Measurements from ENCODE around the gene IMPA2.
A peak's percentile ranks its signal among the peaks of the same experiment; 100 is the strongest.
"Not testable (repeated sequence)": the region's sequence is repeated elsewhere in the genome, so short reads cannot be mapped to it uniquely, and the experiment has no call there.

Gene IMPA2

GRCh38 chr18:11963991-11964484 is 17.3 kb upstream of the IMPA2 start:
- DNase-seq: no peak

- DNase-seq: no peak
Observed at GRCh38 chr18:11969904-11970835, 11.1 kb upstream of the IMPA2 start.

DNA sequence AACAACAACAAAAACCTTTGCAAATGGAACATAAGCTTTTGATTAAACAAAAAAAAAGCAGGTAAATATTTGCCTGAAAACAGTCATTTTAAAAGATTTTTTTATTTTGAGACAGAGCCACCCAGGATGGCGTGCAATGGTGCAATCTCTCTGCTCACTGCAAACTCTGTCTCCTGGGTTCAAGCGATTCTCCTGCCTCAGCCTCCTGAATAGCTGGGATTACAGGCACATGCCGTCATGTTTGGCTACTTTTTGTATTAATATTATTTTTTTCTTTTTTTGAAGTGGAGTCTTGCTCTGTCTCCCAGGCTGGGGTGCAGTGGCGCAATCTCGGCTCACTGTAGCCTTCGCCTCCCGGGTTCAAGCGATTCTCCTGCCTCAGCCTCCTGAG is 10.5 kb upstream of the IMPA2 start:
- not testable (repeated sequence) for DNase-seq

- no peak for DNase-seq
Observed at GRCh38 chr18:11972371-11973174, 8.7 kb upstream of the IMPA2 start.

- no peak for DNase-seq
Observed at GRCh38 chr18:11974741-11975325, 6.5 kb upstream of the IMPA2 start.

GRCh38 chr18:11975723-11976122 is 5.6 kb upstream of the IMPA2 start:
- DNase-seq: no peak

- no peak for DNase-seq
Observed at GRCh38 chr18:11976315-11977152, 4.8 kb upstream of the IMPA2 start.

DNA sequence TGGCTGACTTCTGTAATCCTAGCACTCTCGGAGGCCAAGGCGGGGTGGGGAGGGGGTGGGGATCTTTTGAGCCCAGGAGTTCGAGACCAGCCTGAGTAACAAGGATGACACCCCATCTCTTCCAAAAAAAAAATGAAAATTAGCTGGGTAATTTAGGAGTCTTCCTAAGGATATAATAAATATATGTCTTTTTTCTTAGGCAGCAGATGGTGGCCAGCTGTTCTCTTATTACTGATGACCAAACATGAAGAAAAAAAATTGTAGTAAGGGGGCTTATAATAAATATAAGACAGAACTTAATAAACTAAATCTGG is 4.2 kb upstream of the IMPA2 start:
- DNase-seq: no peak

DNA sequence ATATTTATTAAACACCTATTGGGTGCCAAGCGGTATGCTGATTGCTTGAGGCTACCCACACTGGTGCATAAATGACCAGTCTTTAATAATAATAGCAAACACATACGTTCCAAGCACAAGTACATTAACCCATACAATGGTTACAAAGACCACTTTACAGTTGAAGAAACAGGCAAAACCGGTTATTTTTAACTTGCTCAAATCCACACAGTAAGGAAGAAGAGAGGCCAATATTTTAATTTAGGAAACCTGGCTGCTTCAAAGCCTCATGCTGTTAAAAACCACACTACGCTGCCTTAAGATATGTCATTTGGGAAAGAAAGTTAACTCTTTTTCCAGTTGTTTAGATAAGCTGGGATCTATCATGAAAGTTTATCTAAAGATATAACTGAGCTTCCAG is 2.4 kb upstream of the IMPA2 start:
- DNase-seq: no peak

DNA sequence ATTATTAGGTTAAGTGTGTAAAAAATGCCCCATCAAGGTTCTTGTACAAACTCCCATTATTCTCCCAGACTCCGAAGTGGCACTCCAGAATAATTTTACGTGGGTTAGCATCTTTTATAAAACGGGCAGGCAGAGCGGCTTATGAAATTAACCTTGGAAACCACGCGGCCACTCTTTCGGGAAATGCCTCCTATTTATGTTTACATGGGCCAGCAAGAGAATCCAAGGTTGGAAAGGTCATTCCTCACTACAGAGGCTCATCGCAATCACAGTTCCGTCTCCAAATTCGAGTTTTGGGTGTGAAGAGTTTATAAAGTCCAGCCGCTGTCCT is 1.2 kb upstream of the IMPA2 start:
- no peak for DNase-seq

DNA sequence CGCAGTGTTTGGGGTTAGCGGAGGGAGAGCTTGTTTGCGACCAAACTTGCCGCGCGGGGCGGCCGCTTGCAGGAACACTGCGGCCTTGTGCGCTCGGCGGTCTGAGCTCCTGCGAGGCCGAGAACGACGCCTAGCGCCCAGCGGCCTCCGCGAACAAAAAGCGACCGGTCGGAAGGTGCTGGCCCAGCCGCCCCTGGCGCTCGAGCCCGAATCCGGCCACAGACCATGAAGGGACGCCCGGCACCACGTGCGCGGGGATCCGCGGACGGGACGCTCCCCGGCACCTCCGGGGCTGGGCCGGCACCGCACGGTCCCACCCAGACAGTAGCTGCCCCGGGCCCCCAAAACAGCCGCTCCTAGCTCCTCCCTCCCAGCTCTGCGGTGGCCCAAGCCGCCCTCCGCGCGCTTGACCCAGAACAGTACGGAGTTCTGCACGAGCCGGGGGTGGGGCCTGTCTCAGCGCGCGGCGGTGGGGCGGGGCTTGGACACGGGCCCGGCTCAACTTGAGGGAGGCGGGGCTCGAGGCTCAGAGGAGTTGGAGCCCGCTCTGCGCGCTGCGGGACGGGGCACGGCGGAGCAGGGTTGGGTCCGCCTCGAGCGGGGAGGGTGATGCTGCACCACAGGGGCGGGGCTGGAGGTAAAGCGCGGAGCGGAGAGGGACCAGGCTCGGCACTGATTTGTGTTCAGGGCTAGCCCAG is 664 bp upstream of the IMPA2 start:
- peak; percentile 95 for DNase-seq

DNA sequence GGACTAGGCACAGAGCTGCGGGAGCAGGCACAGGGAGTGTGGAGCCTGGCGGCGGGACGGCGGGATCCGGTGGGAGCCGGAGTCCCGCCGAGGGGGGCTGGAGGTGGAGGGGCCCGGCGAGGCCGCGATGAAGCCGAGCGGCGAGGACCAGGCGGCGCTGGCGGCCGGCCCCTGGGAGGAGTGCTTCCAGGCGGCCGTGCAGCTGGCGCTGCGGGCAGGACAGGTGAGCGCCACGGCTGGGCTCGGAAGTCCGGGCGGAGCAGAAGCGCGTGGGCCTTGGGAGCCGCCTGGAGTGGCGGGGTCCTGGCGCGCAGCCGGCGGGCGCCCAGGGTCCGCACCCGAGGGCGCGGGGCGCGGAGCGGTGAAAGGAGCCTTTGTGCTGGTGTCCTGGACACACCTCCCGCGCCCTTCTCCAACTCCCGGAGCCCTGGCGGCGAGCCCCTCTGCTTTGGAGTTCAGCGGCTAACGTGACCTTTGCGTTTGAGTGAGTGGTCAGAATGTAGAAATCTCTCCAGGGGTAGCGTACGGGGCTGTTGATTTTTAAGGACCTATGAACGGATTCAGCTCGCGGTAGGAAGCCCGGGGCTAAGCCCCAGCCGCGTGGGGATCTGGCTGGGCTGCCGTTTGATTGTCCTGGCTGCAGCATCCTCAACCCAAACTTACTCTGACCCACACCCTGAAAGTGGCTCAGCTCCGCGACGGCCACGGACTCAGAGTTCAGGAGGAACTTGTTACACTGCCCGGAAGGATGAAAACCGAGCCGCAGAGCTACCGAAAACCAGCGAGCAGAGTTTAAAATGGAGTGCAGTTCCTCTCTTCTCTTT is 448 bp downstream of the IMPA2 start:
- DNase-seq: no peak

- DNase-seq: no peak
Observed at GRCh38 chr18:11982981-11983380, 1.7 kb downstream of the IMPA2 start.

- DNase-seq: no peak
Observed at GRCh38 chr18:11983592-11983991, 2.3 kb downstream of the IMPA2 start.

DNA sequence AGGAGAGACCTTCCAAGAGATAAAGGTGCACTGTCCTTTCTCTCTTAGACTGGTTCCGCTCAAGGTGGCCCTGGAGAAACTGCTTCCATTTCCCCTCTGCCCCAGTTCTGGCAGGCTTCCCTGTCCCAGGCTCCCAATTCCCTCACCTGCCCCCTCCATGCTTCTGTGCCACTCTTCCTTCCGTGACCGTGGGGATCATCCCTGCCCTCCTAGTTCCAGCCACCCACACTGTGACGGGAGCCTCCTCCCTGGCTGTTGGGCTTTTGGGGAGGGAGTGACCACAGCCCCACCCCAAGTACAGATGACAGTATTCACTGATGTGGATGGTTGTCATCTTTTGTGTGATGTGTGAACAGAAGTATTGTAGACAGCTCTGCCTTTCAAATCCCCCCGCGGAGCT is 2.8 kb downstream of the IMPA2 start:
- DNase-seq: no peak

DNA sequence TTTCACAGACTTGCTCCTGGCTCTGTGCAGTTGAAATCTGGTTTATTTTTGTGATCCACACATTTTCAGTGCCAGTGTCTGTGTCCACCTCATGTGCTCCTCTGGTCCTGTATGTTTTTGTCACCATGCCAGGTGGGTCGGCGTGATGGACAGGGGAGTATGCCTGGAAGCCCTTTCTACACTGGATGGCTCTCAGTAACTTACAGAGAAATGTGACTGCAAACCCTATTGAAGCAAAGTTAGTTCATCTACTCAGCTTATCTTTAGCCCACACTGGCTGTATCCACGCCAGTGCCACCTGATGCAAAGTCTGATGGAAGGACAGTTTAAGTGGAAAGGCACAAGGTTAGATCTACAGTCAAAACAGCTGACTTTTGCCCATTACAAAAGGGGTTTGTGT is 4.3 kb downstream of the IMPA2 start:
- DNase-seq: no peak

DNA sequence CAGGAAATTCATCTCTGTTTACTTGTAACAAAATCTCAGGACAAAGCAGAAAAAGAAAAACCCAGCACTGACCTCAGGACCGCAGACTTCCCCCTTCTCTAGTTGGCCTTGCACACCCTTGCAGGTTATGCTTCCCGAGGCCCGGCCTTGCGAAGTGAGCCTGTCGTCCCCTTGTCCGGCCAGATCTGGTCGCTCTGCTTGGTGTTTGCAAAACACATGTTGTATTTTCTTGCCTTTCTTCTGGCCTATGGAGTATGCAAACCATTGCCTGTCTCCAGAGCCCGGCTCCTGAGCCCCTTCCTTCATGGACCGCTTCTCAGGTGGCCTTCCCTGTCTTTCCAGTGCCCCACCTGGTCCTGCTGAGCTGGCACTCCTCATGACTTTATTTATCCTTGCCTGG is 4.8 kb downstream of the IMPA2 start:
- no peak for DNase-seq

DNA sequence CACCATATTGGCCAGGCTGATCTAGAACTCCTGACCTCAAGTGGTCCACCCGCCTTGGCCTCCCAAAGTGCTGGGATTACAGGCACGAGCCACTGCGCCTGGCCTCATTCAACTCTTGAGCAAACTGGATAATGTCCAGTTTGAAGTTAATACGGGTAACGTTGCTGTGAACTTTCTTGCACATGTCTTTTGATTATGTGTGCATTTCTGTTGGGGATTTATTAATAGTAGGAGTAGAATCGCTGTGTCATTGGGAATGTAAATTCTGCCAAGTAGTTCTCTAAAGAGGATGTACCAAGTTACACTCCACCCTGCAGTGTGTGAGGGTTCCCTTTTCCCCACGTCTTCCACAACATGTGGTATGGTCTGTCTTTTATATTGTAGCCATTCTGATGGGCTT is 6.2 kb downstream of the IMPA2 start:
- no peak for DNase-seq

GRCh38 chr18:11989174-11989573 is 7.9 kb downstream of the IMPA2 start:
- DNase-seq: no peak

GRCh38 chr18:11989966-11990380 is 8.7 kb downstream of the IMPA2 start:
- DNase-seq: no peak

- no peak for DNase-seq
Observed at GRCh38 chr18:11990539-11990938, 9.2 kb downstream of the IMPA2 start.

All from cortex of kidney (tissue), 1 donor.